Smooth muscle cell of the brain vasculature (primary cell): Measurements from ENCODE around the gene RFK.
A peak's percentile ranks its signal among the peaks of the same experiment; 100 is the strongest.
"Not testable (repeated sequence)": the region's sequence is repeated elsewhere in the genome, so short reads cannot be mapped to it uniquely, and the experiment has no call there.

Source experiments
- DNase-seq: peaks from one replicate; pipeline ENCODE4 v3.0.0-alpha.2; 2012; ENCODE audit warnings: low read depth, low spot score

RFK gene

DNA sequence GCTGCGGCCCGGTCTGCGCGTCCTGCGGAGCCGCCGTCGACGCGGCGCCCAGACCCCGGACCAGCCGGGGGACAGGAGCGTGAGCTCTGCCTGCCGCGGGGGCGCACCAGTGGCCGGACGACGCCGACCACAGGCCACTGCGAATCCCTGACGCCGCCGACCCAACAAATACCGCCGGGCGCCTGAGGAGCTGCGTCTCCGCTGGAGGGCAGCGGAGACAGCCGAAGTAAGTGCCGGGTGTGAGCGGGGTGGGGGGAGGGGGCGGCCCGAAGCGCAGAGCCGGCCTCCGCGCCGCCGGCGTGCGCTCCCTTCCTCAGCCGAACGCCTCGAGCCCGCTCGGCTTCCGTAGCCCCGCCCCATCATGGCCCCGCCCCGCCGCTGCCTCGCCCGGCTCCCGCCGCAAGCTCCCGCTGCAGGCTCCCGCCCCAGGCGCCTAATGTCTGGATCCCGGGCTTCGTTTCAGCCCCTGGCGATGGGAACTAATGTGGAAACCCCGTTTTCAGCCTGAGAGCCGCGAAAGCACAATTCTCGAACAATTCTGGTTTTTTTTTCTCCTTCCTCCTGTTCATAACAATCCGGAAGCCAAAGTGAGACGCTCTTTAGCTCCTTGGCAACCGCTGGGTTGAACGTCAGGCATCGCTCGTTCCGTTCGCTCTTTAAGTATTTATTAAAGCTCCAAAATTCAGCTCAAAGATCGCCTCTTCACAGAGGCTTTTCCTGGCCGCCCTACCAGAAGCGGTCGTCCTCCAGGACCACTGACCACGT, at the start of gene RFK:
Gene RFK (minus strand): TSS at position 232 of the 765 bp plus-strand sequence. CDS start 255 bp downstream, outside the sequence.
- peak; percentile 77 for DNase-seq

DNA sequence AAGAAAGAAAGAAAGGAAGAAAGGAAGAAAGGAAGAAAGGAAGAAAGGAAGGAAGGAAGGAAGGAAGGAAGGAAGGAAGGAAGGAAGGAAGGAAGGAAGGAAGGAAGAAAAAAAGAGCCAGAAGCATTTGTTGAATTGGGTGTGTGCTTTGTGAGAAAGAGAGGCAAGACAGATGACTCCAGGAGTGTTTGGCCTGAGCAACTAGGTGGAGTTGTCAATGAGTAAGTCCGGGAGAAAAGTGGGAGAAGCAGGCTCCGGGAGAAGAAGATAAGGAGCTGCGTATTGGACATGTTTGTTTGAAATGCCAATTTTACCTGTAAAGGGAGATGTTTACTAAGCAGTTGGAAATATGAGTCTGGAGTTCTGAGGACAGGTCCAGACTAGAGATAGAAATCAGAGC, 49.7 kb upstream of the RFK start:
- DNase-seq, result no peak

DNA sequence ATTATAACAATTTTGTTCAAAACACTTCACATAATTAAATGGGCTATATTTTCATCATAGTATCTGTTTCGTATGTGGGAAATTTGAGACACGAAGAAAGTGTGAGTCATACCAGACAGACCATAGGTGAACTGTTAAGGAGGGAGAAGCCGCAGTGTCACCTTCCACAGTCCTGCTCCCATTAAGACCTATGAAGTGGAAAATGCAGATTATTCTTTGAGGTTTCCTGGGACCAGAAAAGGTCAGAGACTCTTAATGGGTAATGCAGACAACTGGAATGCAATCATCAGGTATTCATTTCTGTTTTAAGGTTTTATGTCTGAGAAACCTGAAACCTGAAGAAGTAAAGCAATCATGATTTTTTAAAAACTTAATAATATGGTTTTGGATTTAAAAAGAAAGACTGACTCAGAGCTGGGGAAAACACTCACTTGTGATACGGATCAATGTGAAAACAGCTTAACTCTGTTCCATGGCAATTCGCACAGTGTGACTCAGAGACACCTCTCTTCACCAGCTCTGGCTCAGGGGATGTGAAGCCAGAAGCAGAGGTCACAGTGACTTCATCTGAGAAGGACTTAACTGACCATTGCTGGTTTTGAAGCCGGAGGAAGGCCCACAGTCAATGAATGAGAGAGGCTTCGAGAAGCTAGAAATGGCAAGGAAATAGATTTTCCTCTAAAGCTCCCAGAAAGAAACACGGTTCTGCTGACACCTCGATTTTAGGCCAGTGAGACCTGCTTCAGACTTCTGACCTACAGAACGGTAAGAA, 47.5 kb upstream of the RFK start:
- DNase-seq, result no peak

DNA sequence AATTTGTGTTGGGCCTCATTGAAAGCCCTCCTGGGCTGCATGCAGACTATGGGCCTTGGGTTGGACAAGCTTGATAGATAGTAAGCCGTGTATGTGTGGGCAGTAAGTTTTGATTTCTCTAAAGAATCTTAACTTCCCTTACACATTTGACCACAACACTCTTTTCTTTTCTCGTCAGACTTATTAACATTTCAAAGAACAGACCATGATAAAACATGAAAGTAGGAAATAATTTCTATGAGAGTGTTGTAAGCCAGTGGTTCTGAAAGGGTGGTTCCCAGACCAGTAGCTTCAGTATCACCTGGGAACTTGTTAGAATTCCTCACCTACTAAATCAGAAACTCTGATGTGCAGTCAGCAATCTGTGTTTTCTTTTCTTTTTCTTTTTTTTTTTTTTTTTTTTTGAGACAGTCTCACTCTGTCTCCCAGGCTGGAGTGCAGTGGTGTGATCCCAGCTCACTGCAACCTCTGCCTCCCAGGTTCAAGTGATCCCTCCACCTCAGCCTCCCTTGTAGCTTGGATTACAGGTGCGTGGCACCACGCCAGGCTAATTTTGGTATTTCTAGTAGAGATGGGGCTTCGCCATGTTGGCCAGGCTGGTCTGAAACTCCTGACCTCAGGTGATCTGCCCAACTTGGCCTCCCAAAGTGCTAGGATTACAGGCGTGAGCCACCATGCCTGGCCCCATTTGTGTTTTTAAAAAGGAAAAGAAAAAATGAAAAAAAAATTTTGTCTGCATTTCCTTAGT, 44.8 kb upstream of the RFK start:
- no peak for DNase-seq

DNA sequence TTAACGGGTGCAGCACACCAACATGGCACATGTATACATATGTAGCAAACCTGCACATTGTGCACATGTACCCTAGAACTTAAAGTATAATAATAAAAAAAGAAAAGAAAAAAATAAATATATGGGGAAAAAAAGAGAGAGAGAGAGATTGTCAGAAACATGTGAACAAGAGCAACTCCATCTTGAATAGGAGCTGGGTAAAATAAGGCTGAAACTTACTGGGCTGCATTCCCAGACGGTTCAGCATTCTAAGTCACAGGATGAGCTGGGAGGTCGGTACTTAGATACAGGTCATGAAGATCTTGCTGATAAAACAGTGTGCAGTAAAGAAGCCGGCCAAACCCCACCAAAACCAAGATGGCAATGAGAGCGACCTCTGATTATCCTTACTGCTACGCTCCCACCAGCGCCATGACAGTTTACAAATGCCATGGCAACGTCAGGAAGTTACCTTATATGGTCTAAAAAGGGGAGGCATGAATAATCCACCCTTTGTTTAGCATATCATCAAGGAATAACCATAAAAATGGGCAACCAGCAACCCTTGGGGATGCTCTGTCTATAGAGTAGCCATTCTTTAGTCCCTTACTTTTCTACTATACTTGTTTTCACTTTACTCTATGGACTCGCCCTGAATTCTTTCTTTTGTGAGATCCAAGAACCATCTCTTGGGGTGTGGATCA, 42.9 kb upstream of the RFK start:
- not testable (repeated sequence) for DNase-seq

DNA sequence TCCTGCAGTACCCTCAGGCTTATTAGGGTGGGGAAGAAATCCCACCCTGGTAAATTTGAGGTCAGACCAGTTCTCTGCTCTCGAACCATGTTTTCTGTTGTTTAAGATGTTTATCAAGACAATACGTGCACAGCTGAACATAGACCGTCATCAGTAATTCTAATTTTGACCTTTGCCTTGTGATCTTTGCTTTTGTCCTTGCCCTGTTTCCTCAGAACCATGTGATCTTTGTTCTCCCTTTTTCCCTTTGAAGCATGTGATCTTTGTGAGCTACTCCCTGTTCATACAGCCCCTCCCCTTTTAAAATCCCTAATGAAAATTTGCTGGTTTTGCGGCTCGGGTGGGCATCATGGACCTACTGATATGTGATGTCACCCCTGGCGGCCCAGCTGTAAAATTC, 40.7 kb upstream of the RFK start:
- not testable (repeated sequence) for DNase-seq

DNA sequence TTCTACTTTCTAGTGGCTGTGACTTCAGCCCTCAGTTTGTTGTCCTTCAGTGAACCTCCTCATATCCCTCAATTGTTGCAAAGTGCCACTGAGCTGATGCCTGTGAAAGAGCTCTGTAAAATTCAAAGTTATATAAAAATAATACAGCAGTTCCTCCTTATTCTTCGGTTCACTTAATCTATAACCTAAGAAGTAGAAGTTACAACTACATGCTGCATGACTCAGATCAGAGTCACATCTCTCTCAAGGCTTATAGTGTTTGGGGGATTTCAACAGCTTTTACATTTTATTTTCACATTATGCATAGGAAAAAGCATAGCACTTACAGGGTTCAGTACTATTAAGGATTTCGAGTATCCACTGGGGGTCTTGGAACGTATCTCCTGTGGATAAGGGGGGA, 39.6 kb upstream of the RFK start:
- DNase-seq, result no peak

DNA sequence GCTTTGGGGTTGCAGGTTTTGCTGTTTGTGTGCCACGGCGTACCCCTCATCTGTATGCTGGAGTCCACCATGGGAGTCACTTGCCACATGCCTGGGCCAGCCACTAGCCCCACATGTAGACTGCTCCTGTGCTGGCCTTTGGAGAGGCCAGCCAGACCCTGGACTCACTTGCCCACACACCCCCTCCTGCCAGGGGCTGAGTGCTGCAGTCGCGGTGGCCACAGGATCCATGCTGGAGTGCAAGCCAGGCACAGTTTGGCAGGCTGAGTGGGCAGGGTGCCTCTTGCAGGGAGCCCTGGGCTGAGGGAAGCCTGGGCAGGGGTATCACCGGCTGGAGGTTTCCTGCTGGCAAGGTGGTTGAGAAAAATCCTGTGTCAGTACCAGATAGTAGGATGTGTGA, 39.2 kb upstream of the RFK start:
- DNase-seq, result no peak

DNA sequence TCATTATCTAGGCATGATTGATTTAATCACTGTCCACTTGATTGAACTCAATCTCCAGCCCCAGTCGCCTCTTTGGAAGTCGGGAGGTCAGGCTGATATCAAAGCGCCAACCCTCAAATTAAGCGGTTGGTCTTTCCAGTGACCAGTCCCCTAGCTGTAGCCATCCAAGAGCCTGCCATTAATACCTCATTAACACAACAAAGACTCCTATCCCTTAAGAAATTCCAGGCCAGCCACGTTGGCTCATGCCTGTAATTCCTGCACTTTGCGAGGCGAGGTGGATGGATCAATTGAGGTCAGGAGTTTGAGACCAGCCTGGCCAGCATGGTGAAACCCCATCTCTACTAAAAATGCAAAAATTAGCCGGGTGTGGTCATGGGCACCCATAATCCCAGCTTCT, 37.4 kb upstream of the RFK start:
- no peak for DNase-seq

DNA sequence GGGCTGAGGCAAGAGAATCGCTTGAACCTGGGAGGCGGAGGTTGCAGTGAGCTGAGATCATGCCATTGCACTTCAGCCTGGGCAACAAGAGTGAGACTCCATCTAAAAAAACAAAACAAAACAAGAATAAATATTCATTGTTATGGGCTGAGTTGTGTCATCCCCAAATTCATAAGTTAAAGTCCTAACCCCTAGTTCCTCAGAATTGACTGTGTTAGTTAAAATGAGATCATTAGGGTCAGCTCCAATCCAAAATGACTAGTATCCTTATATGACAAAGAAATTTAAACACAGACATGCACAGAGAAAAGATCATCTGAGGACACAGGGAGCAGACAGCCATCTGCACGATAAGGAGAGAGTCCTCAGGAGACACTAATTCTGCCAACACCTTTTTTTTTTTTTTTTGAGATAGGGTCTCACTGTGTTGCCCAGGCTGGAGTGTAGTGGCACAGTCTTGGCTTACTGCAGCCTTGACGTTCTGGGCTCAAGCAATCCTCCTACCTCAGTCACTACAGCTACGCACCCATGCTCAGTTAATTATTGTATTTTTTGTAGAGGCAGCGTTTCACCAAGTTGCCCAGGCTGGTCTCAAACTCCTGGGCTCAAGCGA, 32.7 kb upstream of the RFK start:
- no peak for DNase-seq

DNA sequence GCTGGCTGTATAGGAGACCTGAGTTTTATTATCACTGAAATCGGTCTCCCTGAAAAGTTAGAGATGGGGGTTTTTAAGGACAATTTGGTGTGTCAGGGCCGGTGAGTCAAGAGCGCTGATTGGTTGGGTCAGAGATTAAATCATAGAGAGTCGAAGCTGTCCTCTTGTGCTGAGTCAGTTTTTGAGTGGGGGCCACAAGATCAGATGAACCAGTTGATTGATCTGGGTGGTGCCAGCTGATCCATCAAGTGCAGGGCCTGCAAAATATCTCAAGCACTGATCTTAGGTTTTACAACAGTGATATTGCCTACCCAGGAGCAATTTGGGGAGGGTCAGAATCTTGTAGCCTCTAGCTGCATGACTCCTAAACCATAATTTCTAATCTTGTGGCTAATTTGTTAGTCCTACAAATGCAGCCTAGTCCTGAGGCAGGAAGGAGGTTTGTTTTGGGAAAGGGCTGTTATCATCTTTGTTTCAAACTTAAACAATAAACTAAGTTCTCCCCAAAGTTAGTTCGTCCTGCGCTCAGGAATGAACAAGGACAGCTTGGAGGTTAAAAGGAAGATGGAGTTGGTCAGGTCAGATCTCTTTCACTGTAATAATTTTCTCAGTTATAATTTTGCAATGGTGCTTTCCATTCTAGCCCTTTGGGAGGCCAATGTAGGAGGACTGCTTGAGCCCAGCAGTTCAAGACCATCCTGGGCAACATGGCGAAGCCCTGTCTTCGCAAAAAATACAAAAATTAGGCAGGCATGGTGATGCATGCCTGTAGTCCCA, 31.6 kb upstream of the RFK start:
- no peak for DNase-seq

DNA sequence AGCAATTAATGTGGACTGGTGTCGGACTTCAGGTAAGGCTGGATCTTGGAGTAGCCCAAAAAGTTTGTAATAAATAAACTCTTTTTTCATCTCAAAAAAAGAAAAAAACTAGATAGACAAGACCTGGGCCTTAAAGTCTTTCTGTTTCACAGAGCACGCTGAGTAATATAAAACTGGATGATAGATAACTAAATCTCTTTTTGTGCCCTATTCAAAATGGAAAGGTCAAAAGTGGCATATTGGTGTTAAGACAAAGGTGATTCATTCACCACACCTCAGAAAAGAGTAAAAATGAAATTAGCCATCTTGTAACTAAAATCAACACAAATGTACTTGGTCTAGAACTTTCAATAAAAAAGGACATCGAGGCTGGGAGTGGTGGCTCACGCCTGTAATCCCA, 30.3 kb upstream of the RFK start:
- DNase-seq, result no peak

DNA sequence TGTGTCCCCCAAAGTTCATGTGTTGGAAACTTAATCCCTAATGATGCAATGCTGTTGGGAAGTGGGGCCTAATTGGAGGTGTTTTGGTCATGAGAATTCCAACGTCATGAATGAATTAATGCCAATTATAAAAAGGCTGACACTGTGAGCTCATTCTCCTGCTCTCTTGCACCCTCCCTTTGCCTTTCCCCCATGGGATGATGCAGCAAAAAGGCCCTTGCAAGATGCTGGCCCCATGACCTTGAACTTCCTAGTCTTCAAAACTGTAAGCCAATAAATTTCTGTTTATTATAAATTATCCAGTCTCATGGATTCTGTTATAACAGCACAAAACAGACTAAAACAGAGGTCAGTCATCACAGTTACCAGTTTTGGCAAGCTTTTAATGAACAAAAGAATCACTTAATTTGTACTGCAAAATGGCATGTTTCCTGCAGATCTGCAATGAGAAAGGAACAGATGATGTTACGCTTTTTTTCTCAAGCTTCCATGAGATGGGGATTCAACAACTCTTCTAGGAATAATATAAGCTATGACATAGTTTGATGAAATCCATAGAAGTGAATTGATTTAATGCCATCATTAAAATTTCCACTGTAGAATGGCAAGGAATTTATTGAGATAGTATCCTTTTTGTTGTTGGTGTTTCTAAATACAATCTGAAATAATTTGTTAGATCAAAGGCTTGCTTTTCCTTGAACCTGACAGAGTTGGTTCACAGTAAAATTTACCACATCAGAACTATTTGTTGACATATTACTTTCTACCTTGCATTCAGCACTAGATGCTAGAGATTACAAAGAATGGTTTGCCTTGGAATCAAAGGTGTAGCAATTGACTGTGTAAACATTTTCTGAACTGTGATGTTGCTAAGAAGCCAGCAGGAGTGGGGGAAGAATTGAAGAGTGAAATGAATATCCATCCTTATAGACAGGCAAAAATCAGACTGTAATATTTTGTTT, 29.3 kb upstream of the RFK start:
- no peak for DNase-seq

DNA sequence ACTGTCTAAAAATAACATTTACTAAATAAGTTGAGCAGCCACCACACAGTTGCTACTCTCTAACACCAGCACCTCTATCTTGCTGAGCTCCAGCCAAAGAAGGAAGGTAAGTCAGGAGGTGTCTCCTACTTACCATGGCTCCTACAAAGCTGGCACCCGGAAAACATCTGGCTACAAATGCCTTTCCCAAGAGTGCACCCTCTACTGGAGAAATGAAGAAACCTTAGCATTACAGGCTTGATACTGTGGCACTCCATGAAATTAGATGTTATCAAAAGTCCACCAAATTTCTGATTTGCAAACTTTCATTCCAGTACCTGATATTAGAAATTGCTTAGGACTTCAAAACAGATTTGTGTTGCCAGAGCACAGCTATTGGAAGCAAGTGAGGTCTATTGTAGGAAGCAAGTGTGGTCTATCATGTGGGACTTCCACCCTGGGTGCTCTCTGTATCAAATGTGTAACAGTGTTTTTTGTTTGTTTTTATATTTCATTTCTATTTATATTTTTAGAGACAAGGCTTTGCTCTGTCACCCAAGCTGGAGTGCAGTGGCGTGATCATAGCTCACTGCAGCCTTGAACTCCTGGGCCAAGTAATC, 25.7 kb upstream of the RFK start:
- DNase-seq, result no peak

DNA sequence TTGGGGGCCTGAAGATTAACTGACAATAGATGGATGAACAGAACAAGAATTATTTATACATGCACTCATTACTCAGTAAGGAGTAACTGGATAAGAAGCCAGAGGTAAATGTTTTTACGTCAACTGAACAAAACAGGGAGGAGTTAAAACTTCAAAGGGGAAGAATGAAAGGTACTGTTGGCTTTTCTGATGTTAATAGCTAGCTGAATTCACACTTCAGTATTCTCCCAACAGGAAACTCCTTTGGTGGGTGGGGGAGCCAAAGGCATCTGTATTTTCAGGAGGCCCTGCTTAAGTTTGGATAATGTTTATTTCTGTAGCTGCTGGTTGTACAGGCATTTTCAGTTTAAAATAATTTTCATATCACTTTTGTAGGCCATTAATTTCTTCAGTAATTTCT, 23.2 kb upstream of the RFK start:
- DNase-seq, result no peak

DNA sequence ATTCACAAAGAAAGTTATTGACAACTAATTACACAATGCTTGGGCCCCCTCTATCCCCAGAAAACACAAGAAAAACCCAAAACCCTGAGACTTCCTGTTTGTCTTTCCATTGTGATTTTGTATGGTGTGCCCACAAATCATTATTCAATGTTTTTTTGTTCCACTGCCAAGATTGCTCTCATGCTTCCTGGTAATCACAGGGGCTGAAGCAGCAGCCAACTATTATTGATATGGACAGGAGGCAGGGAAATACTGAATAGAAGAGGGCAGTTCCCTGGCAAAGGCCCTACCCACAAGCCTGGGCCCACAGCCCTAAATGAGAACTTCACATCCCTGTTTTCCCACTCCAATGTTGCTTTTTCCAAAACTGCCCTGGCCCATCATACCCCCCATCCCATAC, 21.5 kb upstream of the RFK start:
- DNase-seq, result no peak

DNA sequence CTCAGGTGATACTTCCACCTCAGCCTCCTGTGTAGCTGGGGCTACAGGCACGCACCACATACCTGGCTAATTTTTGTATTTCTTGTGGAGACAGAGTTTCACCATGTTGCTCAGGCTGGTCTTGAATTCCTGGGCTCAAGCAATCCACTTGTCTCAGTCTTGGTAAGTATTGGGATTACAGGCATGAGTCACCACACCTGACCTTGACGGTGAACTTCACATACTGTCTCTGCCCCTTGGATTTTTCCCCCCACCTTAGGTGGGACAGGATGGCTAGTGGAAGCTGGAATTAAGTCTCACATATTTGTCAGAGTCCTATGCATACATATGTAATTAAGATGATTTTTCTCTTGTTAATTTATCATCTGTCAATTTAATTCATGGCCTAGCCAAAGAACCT, 20.9 kb upstream of the RFK start:
- no peak for DNase-seq

DNA sequence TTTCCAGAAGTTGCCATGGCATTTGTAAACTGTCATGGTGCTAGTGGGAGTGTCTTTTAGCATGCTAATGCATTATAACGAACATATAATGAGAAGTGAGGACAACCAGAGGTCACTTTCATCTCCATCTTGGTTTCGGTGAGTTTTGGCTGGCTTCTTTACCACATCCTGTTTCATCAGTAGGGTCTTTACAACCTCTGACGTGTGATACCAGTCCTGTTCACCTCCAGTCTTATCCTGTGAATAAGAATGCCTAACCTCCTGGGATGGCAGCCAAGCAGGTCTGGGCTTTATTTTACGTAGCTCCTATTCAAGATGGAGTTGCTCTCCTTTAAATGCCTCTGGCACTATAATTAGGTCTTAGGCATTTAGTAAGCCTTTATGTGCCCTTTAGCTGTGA, 20.4 kb upstream of the RFK start:
- DNase-seq, result no peak

DNA sequence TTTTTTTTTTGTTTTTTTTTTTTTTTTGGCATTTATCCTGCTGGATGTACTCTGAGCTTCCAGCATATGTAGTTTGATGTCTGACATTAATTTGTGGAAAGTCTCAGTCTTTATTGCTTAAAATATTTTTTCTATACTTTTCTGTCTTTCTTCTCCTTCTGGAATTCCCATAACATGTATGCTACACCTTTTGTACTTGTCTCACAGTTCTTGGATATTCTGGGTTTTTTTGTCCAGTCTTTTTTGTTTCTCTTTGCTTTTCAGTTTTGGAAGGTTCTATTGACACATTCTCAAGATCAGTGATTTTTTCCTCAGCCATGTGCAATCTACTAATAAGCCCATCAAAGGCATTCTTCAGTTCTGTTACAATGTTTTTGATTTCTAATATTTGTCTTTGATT, 19.4 kb upstream of the RFK start:
- no peak for DNase-seq
